SK-N-MC (cell line): ENCODE results near the gene SNX18.

Experiments
- DNase-seq: peaks from one replicate; pipeline ENCODE4 v3.0.0-alpha.2; 2011; ENCODE audit warnings: low read depth, low spot score
- H3K27ac ChIP-seq: fragments of 200-600 bp; sonication (generic); 2 replicates; pipeline ENCODE4 v1.5.1; 2016; ENCODE audit warnings: mixed run types
- H3K36me3 ChIP-seq: fragments of 200-600 bp; sonication (generic); 2 replicates; pipeline ENCODE4 v1.6.1; 2017; ENCODE audit warnings: antibody characterized with exemption, low read length, mixed read lengths; ENCODE audit not compliant: insufficient read depth
- H3K4me3 ChIP-seq: fragments of 200-600 bp; sonication (generic); 2 replicates; pipeline ENCODE4 v1.5.1; 2016
- H3K9ac ChIP-seq: fragments of 200-600 bp; sonication (generic); 2 replicates; pipeline ENCODE4 v1.8.0; 2017; ENCODE audit warnings: mixed run types, mixed read lengths; ENCODE audit not compliant: insufficient read length
- H3K9me3 ChIP-seq: fragments of 200-600 bp; sonication (generic); 2 replicates; pipeline ENCODE4 v1.6.1; 2017; ENCODE audit warnings: low read depth, mild to moderate bottlenecking, antibody characterized with exemption, low read length, moderate library complexity, mixed read lengths
- EZH2 ChIP-seq: fragments of 200-600 bp; sonication (generic); IDR thresholded peaks from one replicate; pipeline ENCODE4 v1.6.1; 2017; ENCODE audit warnings: antibody characterized with exemption
- FOXP2 ChIP-seq: optimal IDR thresholded peaks from 2 replicates; pipeline ENCODE3; 2011; ENCODE audit warnings: mild to moderate bottlenecking, moderate library complexity; ENCODE audit not compliant: insufficient read depth; ENCODE audit errors: extremely low read length, control extremely low read depth
- POLR2AphosphoS5 ChIP-seq: IDR thresholded peaks from 2 replicates; pipeline ENCODE4 v1.6.1; 2012; ENCODE audit warnings: mild to moderate bottlenecking, low read depth, low read length, borderline replicate concordance

The SNX18 gene

GRCh38 chr5:54517512-54518145, at the start of gene SNX18:
TSS of gene SNX18 (plus strand) at chr5:54517759. CDS start at chr5:54517953, 194 bp downstream.
- Histone ChIP-seq H3K9me3 (no peaks in the 10 kb centered on the region), H3K27ac (peak within 1 kb of the TSS; percentile 98), H3K4me3 (peak within 1 kb of the TSS; percentile 98), H3K36me3 (peaks cover 44% of the 10 kb centered on the region), H3K9ac (peak within 1 kb of the TSS; percentile 98)
- no peak for DNase-seq
- TF ChIP-seq EZH2 (no peak), FOXP2 (peak; percentile 85), POLR2AphosphoS5 (no peak; the same call in 1 of the 2 replicates)

- no peak overlapping the region for H3K4me3 ChIP-seq
- DNase-seq, result no peak
Observed at GRCh38 chr5:54469622-54470021, 47.9 kb upstream of the SNX18 start.

GRCh38 chr5:54470128-54470527, 47.4 kb upstream of the SNX18 start:
- H3K9ac ChIP-seq, result no peak overlapping the region
- H3K9me3 ChIP-seq, result no peaks in the 10 kb centered on the region
- no peaks in the 10 kb centered on the region for H3K36me3 ChIP-seq
- no peak overlapping the region for H3K27ac ChIP-seq
- no peak for DNase-seq
- H3K4me3 ChIP-seq, result no peak overlapping the region
- no peak for TF ChIP-seq EZH2
- no peak for TF ChIP-seq FOXP2
- TF ChIP-seq POLR2AphosphoS5, result no peak

More at GRCh38 chr5:54469622-54470021, 47.9 kb upstream of the SNX18 start:
- no peaks in the 10 kb centered on the region for H3K36me3 ChIP-seq
- no peak for TF ChIP-seq FOXP2
- TF ChIP-seq POLR2AphosphoS5, result no peak
- TF ChIP-seq EZH2, result no peak
- no peak overlapping the region for H3K9ac ChIP-seq
- no peak overlapping the region for H3K27ac ChIP-seq
- no peaks in the 10 kb centered on the region for H3K9me3 ChIP-seq

GRCh38 chr5:54470677-54471076, 46.9 kb upstream of the SNX18 start:
- H3K9me3 ChIP-seq, result no peaks in the 10 kb centered on the region
- H3K4me3 ChIP-seq, result no peak overlapping the region
- DNase-seq, result no peak
- no peak overlapping the region for H3K27ac ChIP-seq
- no peaks in the 10 kb centered on the region for H3K36me3 ChIP-seq
- TF ChIP-seq EZH2 (no peak), FOXP2 (no peak), POLR2AphosphoS5 (no peak)
- no peak overlapping the region for H3K9ac ChIP-seq

GRCh38 chr5:54471398-54471797, 46.2 kb upstream of the SNX18 start:
- DNase-seq, result no peak
- no peaks in the 10 kb centered on the region for H3K9me3 ChIP-seq
- no peak overlapping the region for H3K9ac ChIP-seq
- no peak overlapping the region for H3K27ac ChIP-seq
- TF ChIP-seq EZH2, result no peak
- TF ChIP-seq FOXP2, result no peak
- no peak for TF ChIP-seq POLR2AphosphoS5
- no peak overlapping the region for H3K4me3 ChIP-seq
- H3K36me3 ChIP-seq, result no peaks in the 10 kb centered on the region

GRCh38 chr5:54476682-54477081, 40.9 kb upstream of the SNX18 start:
- Histone ChIP-seq H3K9ac (no peak overlapping the region), H3K27ac (no peak overlapping the region), H3K36me3 (no peaks in the 10 kb centered on the region), H3K4me3 (no peak overlapping the region), H3K9me3 (no peaks in the 10 kb centered on the region)
- DNase-seq, result no peak
- TF ChIP-seq POLR2AphosphoS5 (no peak), FOXP2 (no peak), EZH2 (no peak)

- Histone ChIP-seq H3K4me3 (no peak overlapping the region), H3K36me3 (no peaks in the 10 kb centered on the region), H3K9me3 (no peaks in the 10 kb centered on the region), H3K9ac (no peak overlapping the region), H3K27ac (no peak overlapping the region)
- DNase-seq, result no peak
- TF ChIP-seq POLR2AphosphoS5 (no peak), EZH2 (no peak), FOXP2 (no peak)
Observed at GRCh38 chr5:54477941-54478478, 39.5 kb upstream of the SNX18 start.

- Histone ChIP-seq H3K9me3 (no peaks in the 10 kb centered on the region), H3K36me3 (no peaks in the 10 kb centered on the region), H3K27ac (no peak overlapping the region), H3K9ac (no peak overlapping the region), H3K4me3 (no peak overlapping the region)
- TF ChIP-seq FOXP2, result no peak
- no peak for TF ChIP-seq EZH2
- TF ChIP-seq POLR2AphosphoS5, result no peak
- DNase-seq, result no peak
Observed at GRCh38 chr5:54480296-54480695, 37.3 kb upstream of the SNX18 start.
